GM21367 (cell line): ENCODE results near the gene RPLP1.
"Not testable (repeated sequence)": the region's sequence is repeated elsewhere in the genome, so short reads cannot be mapped to it uniquely, and the experiment has no call there.

ENCODE experiments used
- ATAC-seq: cut with Tn5 transposase; IDR thresholded peaks from one replicate; pipeline ENCODE4 v1.9.1; 2021; ENCODE audit not compliant: unreplicated experiment

Gene RPLP1

DNA sequence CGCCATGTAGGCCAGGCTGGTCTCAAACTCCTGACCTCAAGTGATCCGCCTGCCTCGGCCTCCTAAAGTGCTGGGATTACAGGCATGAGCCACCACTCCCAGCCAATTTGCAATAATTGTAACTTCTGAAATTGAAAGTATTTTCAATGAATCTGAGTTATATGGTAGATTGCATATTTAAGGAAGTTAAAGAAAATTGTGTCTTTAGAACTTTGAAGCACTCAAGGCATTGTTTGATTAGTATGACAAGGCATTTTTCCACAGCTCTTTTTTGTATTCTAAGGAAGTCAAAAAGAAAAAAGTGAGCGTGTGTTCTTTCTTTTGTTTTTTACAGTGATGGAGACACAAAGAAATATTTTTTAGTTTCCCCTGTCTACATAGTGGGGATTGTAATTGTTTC, 15.7 kb upstream of the RPLP1 start:
- ATAC-seq, result no peak

- ATAC-seq, result no peak
Measured at GRCh38 chr15:69439623-69440022, 13.0 kb upstream of the RPLP1 start.

GRCh38 chr15:69443032-69443611, 9.5 kb upstream of the RPLP1 start:
- ATAC-seq, result peak; percentile 56

DNA sequence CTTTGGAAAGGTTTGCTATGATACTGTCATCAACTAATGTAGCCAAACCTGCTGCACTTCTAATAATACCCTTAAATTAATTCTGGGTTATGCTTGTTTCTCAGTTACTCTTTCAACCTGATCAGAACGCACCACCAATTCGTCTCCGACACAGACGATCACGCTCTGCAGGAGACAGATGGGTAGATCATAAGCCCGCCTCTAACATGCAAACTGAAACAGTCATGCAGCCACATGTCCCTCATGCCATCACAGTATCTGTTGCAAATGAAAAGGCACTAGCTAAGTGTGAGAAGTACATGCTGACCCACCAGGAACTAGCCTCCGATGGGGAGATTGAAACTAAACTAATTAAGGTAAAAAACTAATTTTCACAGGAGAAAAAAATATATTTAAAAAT, 7.9 kb upstream of the RPLP1 start:
- ATAC-seq, result no peak

DNA sequence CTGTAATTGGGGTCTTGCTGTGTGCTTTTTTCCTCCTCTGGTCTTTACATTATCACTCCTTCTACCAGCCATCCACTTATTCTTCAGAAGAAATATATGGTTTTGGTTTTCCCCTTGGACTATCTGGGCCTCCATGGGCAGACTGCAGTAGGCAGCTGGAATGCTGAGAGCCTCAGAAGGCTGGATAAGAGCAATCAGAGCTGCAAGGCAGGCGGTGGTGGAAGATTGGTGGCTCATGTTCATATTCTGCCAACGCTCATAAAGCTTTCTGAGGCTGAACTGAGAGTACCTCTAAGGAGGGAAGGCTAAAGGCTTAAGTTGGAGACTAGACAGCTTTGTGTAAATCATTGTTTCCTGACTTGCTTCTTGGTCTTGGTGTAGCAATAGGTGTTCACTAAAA, 5.7 kb upstream of the RPLP1 start:
- no peak for ATAC-seq

- ATAC-seq, result not testable (repeated sequence)
Measured at GRCh38 chr15:69450221-69450620, 2.4 kb upstream of the RPLP1 start.

GRCh38 chr15:69450968-69451695, 1.5 kb upstream of the RPLP1 start:
- no peak for ATAC-seq

GRCh38 chr15:69451951-69452691, 497 bp upstream of the RPLP1 start:
- ATAC-seq, result peak; percentile 27

DNA sequence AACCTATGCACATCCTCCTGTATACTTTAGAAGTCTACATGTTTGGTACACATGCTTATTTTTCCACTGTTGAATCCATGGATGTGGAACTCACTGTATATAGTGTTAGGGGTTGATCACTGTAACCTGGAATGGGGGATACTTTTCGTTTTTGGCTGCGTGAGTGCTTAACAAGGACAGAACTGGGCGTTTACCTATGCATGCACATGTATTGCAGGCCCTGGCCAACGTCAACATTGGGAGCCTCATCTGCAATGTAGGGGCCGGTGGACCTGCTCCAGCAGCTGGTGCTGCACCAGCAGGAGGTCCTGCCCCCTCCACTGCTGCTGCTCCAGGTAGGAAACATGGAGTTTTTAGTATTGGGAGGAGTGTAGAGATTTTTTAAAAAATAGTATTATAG, 2.3 kb downstream of the RPLP1 start:
- no peak for ATAC-seq

GRCh38 chr15:69456208-69457166, 3.9 kb downstream of the RPLP1 start:
- no peak for ATAC-seq

- ATAC-seq, result no peak
Measured at GRCh38 chr15:69457304-69458280, 5.0 kb downstream of the RPLP1 start.

DNA sequence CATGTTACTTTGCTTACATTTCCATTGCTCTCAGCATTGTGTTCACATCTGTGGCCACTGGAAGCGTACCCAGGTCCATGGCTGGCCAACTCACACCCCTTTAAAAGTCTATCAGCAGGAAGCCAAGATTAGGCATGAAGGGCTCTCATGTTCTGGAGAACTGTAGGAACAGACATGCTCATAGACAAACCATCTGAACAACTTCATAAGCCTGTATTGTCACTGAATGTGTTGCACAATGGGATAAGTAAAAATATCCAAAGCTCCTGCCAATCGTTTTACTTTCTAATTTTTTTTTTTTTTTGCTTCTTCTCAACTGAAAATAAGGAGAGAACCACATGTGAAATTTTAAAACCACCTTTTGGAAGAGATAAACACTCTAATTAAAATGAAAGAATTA, 6.4 kb downstream of the RPLP1 start:
- ATAC-seq, result no peak

DNA sequence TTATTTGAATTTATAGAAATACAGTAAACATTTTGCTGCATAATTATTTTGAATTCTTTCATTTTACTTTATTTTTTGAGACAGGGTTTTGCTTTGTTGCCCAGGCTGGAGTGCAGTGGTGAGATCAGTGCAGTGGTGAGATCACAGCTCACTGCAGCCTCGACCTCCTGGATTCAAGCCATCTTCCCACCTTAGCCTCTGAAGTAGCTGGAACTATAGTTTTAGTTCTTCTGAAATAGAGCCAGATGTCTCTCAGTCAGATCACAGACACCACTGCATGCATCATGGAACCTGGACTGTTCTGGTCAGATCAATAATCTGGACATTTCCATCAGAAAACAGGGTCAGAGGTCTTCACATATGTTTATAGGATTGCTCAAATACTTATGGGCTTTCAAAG, 7.9 kb downstream of the RPLP1 start:
- ATAC-seq, result no peak

DNA sequence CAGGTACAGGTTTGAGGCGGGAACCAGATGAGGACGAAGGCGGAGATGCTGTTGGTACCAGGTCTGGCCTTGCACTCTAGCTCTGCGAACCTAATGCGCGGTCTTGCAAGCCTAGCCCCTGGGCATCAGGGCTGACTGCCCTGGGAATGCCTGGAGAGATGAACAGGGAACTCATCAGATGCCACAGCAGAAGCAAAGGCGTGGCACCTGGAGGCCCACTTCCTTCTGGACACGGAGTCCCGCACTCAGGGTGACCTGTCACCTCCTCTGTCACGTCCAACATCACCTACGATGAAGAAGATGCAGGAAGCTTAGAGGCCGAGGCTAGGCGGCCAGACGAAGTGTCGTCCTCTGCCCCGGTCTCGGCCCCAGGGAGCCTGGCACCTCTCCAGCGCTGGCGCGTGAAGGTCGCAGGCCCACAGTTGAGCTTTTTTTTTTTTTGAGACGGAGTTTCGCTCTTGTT, 9.4 kb downstream of the RPLP1 start:
- ATAC-seq, result no peak

DNA sequence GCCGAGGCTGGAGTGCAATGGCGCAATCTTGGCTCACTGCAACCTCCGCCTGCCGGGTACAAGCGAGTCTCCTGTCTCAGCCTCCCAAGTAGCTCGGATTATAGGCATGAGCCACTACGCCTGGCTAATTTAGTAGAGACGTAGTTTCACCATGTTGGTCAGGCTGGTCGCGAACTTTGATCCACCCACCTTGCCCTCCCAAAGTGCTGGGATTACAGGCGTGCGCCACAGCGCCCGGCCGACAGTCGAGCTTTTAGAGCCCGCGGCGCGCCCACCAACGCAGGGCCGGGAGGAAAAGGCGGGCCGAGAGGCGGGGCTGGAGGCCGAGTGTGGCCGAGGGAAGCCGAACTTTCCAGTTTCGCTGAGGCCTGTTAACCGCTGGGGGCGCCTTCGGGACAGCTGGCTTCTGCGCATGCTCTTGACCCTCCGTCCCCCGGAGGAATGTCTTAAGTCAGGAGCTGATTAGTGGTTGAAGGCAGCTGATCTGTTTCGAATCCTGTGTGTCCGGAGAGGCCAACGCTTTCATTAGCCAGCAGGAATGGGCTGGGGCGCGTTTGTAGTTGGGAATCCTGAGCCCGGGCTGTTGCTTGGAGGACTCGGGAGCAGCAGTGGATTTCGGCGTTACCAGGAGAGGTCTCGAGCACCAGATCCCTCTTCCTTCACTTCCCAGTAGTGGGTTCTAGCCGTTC, 10.0 kb downstream of the RPLP1 start:
- ATAC-seq, result peak; percentile 69

DNA sequence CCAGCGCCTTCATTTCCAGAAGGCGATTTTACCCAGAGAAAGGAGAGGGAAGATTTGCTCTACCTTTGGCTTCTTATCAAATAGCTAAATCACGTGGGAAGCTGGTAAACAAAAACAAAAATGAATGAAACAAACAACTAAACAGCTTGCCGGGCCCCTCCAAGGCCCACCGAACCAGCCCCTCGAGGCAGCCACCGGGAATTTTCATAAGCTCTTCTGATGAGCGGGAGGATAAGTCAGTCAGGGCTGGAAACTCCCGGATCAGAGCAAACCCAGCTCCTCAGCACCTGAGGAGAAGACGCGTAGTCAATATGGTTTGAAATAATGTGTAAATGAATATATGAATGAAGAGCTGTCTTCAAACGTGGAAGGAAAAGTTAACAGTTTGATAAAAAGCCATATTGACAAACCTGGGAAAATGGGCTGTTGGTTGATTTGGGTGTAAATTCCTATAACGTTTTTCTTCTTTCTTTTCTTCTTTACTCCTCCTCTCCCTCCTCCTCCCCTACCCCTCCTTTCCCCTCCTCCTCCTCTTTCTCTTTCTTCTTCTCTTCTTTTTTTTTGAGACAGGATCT, 10.7 kb downstream of the RPLP1 start:
- no peak for ATAC-seq

GRCh38 chr15:69465253-69465652, 12.6 kb downstream of the RPLP1 start:
- ATAC-seq, result no peak

- ATAC-seq, result no peak
Measured at GRCh38 chr15:69466733-69467132, 14.1 kb downstream of the RPLP1 start.

GRCh38 chr15:69467636-69468035, 15.0 kb downstream of the RPLP1 start:
- ATAC-seq, result no peak
